Calu3 (cell line): Measurements from ENCODE around the gene SDC3. TPM values are rescaled to one million over a fixed set of nuclear protein-coding genes. Genes with fewer than 3 reads are reported as not detected.
A peak's percentile ranks its signal among the peaks of the same experiment; 100 is the strongest.

Source experiments
- Bru-seq: library from RNA; stranded (reverse); fragments of 400-500 nt; gene quantifications from one replicate; lab custom pipeline; 2021; lab: Mats Ljungman, UMichigan
- BruChase-seq, 2 experiments: library from RNA; stranded (reverse); fragments of 400-500 nt; gene quantifications; one replicate each; lab custom pipeline; 2021; lab: Mats Ljungman, UMichigan
- BruUV-seq: library from RNA; stranded (reverse); fragments of 400-500 nt; replicated peaks from 2 replicates; lab custom pipeline; 2021; lab: Mats Ljungman, UMichigan
- CTCF ChIA-PET: fragments of 300-600 bp; sonication (Branson Sonifier 250); formaldehyde crosslinking; loops from one replicate; lab custom pipeline; 2022; ENCODE audit warnings: antibody characterized with exemption; lab: Charles Lee
- DNase-seq: peaks from one replicate; pipeline ENCODE4 v3.0.0; 2022
- H3K27ac Mint-ChIP-seq: one replicate; pipeline ENCODE4 v1.8.0; 2022; ENCODE audit warnings: mixed read lengths; ENCODE audit not compliant: unreplicated experiment
- H3K27me3 Mint-ChIP-seq: one replicate; pipeline ENCODE4 v1.8.0; 2022; ENCODE audit warnings: mixed read lengths; ENCODE audit not compliant: unreplicated experiment
- H3K36me3 Mint-ChIP-seq: one replicate; pipeline ENCODE4 v1.8.0; 2022; ENCODE audit warnings: mild to moderate bottlenecking, moderate library complexity, mixed read lengths; ENCODE audit not compliant: insufficient read depth, unreplicated experiment
- H3K4me1 Mint-ChIP-seq: one replicate; pipeline ENCODE4 v1.8.0; 2022; ENCODE audit warnings: mild to moderate bottlenecking, low read depth, mixed read lengths; ENCODE audit not compliant: unreplicated experiment
- H3K4me3 Mint-ChIP-seq: one replicate; pipeline ENCODE4 v1.8.0; 2022; ENCODE audit warnings: mild to moderate bottlenecking, low read depth, moderate library complexity, mixed read lengths; ENCODE audit not compliant: unreplicated experiment
- H3K9me3 Mint-ChIP-seq: one replicate; pipeline ENCODE4 v1.8.0; 2022; ENCODE audit warnings: low read depth, mixed read lengths; ENCODE audit not compliant: unreplicated experiment
- CTCF ChIP-seq: fragments of 200-600 bp; IDR thresholded peaks from one replicate; pipeline ENCODE4 v1.8.0; 2022; ENCODE audit warnings: antibody characterized with exemption; ENCODE audit not compliant: unreplicated experiment
- intact Hi-C: fragments of 100-400 bp; cut with micrococcal nuclease; formaldehyde crosslinking; loops from one replicate; pipeline ENCODE4 v1.10.0; 2022; ENCODE audit not compliant: unreplicated experiment
- long read RNA-seq: library from polyadenylated mRNA; stranded (forward); transcript quantifications from one replicate; pipeline ENCODE4 v2.0.0, GENCODE V29; 2022
- total RNA-seq: library from RNA; stranded (reverse); gene quantifications from 2 replicates; pipeline ENCODE4 v1.2.3, GENCODE V29; 2022

Gene SDC3
- total RNA-seq, result 15.0 and 20.5 TPM in 2 replicates
- Bru-seq, nascent RNA, result percentile 39 among the genes with signal in this experiment
- BruChase-seq, experiment 1, labeled RNA remaining after a 6-hour chase, result percentile 50 among the genes with signal in this experiment
- BruChase-seq, experiment 2, labeled RNA remaining after a 2-hour chase, result percentile 47 among the genes with signal in this experiment
- long read RNA-seq, partial matches to known transcripts, result 0 of 10 reads
- long read RNA-seq, other reads (novel, unspliced or antisense), result 6 of 10 reads

- peak; percentile 37 for DNase-seq
Observed at GRCh38 chr1:30908696-30909364, at the start of gene SDC3. TSS of gene SDC3 (minus strand) at chr1:30908758. CDS start at chr1:30908586, 172 bp downstream.

GRCh38 chr1:30957560-30958222 lies 49.1 kb upstream of the SDC3 start:
- no peaks in the 10 kb centered on the region for H3K4me1 Mint-ChIP-seq

More at GRCh38 chr1:30908696-30909364, at the start of gene SDC3:
- H3K4me3 Mint-ChIP-seq, result peak within 1 kb of the TSS; percentile 84
- peaks cover 29% of the 10 kb centered on the region for H3K36me3 Mint-ChIP-seq
- CTCF ChIA-PET, result interaction anchor here (3.9 kb wide), 1 partner anchor 107 kb away, joined by 71 read pairs; no protein-coding TSS in a partner anchor
- peaks cover 20% of the 10 kb centered on the region for H3K4me1 Mint-ChIP-seq
- intact Hi-C loops, result no loop called here
- BruUV-seq, result no TSS peak
- no peaks in the 10 kb centered on the region for H3K9me3 Mint-ChIP-seq
- H3K27me3 Mint-ChIP-seq, result peaks cover 8% of the 10 kb centered on the region
- peak within 1 kb of the TSS; percentile 67 for H3K27ac Mint-ChIP-seq
- TF ChIP-seq CTCF, result no peak

GRCh38 chr1:30955448-30956015 lies 47.0 kb upstream of the SDC3 start:
- intact Hi-C loops, result no loop called here
- DNase-seq, result no peak
- TF ChIP-seq CTCF, result no peak
- H3K4me1 Mint-ChIP-seq, result no peaks in the 10 kb centered on the region
- H3K36me3 Mint-ChIP-seq, result peaks cover 87% of the 10 kb centered on the region
- BruUV-seq, result no TSS peak
- H3K4me3 Mint-ChIP-seq, result no peak overlapping the region
- no peaks in the 10 kb centered on the region for H3K27me3 Mint-ChIP-seq
- CTCF ChIA-PET, result no interaction called here
- no peak overlapping the region for H3K27ac Mint-ChIP-seq
- no peaks in the 10 kb centered on the region for H3K9me3 Mint-ChIP-seq

More at GRCh38 chr1:30957560-30958222, 49.1 kb upstream of the SDC3 start:
- no peak for DNase-seq
- intact Hi-C loops, result no loop called here
- H3K27ac Mint-ChIP-seq, result no peak overlapping the region
- no peaks in the 10 kb centered on the region for H3K9me3 Mint-ChIP-seq
- H3K36me3 Mint-ChIP-seq, result peaks cover 86% of the 10 kb centered on the region
- CTCF ChIA-PET, result no interaction called here
- no TSS peak for BruUV-seq
- H3K4me3 Mint-ChIP-seq, result no peak overlapping the region
- TF ChIP-seq CTCF, result no peak
- no peaks in the 10 kb centered on the region for H3K27me3 Mint-ChIP-seq

GRCh38 chr1:30953685-30954084 lies 45.1 kb upstream of the SDC3 start:
- H3K4me3 Mint-ChIP-seq, result no peak overlapping the region
- H3K4me1 Mint-ChIP-seq, result no peaks in the 10 kb centered on the region
- H3K36me3 Mint-ChIP-seq, result peaks cover 85% of the 10 kb centered on the region
- no peaks in the 10 kb centered on the region for H3K9me3 Mint-ChIP-seq
- H3K27ac Mint-ChIP-seq, result no peak overlapping the region
- no TSS peak for BruUV-seq
- no peak for DNase-seq
- CTCF ChIA-PET, result interaction anchor here (0.6 kb wide), 1 partner anchor 179 kb away, joined by 5 read pairs; no protein-coding TSS in a partner anchor
- TF ChIP-seq CTCF, result no peak
- no peaks in the 10 kb centered on the region for H3K27me3 Mint-ChIP-seq
- intact Hi-C loops, result no loop called here
